Small intestine (tissue), 16 donors: ENCODE measurements around the gene INIP. TPM values are rescaled to one million over a fixed set of nuclear protein-coding genes. Genes with fewer than 3 reads are reported as not detected.

ENCODE experiments used
- DNase-seq, 2 donors: peaks; one replicate each; pipeline versions ENCODE4 v3.0.0 to v3.0.0-alpha.2; 2013
- FAIRE-seq: peaks from 2 replicates; lab custom pipeline; 2012; peaks lifted over from hg19 to GRCh38; lab: Jason Lieb, UNC
- H3K27ac ChIP-seq, 3 donors: one replicate each; pipeline ENCODE4 v1.5.1; 2013; ENCODE audit warnings: low read length in 2 of 3, mild to moderate bottlenecking in 2 of 3, control low read depth in 1 of 3, inconsistent platforms in 1 of 3, low read depth in 1 of 3, moderate library complexity in 1 of 3
- H3K27me3 ChIP-seq, 3 donors: one replicate each; pipeline ENCODE4 v1.6.1; 2013; ENCODE audit warnings: low read length in 3 of 3, inconsistent platforms in 1 of 3; ENCODE audit not compliant: control insufficient read depth in 3 of 3, insufficient read depth in 3 of 3
- H3K36me3 ChIP-seq, 3 donors: one replicate each; pipeline ENCODE4 v1.6.1; 2013; ENCODE audit warnings: low read length in 3 of 3, inconsistent platforms in 1 of 3, low read depth in 1 of 3, mild to moderate bottlenecking in 1 of 3, moderate library complexity in 1 of 3; ENCODE audit not compliant: control insufficient read depth in 3 of 3, insufficient read depth in 2 of 3
- H3K4me1 ChIP-seq, 3 donors: one replicate each; pipeline ENCODE4 v1.6.1; 2013; ENCODE audit warnings: low read length in 2 of 3, inconsistent platforms in 1 of 3, low read depth in 1 of 3, mild to moderate bottlenecking in 1 of 3, moderate library complexity in 1 of 3; ENCODE audit not compliant: control insufficient read depth in 3 of 3, insufficient read depth in 2 of 3
- H3K4me3 ChIP-seq, 3 donors: one replicate each; pipeline ENCODE4 v1.5.1; 2013; ENCODE audit warnings: low read length in 3 of 3, control low read depth in 1 of 3, inconsistent platforms in 1 of 3, low read depth in 1 of 3, mild to moderate bottlenecking in 1 of 3, moderate library complexity in 1 of 3
- H3K9me3 ChIP-seq, 2 donors: one replicate each; pipeline ENCODE4 v1.6.1; 2013; ENCODE audit warnings: low read depth in 1 of 2, low read length in 1 of 2; ENCODE audit not compliant: control insufficient read depth in 2 of 2, insufficient read depth in 1 of 2
- WGBS, 3 donors: extraction: QIAGEN DNeasy Blood & Tissue Kit; methylation state at CpG; one replicate each; pipeline ENCODE4 v1.1.7; 2013; 5-methylcytosine and 5-hydroxymethylcytosine counted together
- long read RNA-seq, 10 donors: transcript quantifications; one replicate each; lab custom pipeline, GENCODE V29; 2026
- polyA plus RNA-seq, 4 donors: library from polyadenylated mRNA; stranded (reverse) in 3 of 4; unstranded in 1 of 4; fragments of 200-250 nt in 3 of 4; fragments of 120-200 nt in 1 of 4; gene quantifications; one replicate each; pipeline versions ENCODE4 v1.2.1 to v1.2.3, GENCODE V29; 2013
- donor health status: healthy with polysubstance abuse.
- donor health status: control.
- donor health status: control.
- donor health status: Bipolar disorder and iron deficiency.
- donor health status: healthy.

INIP gene
- 10 to 100 TPM in 3 of 4 donors, 1 to 10 TPM in 1; 10.0 to 22.9 (median 18.2) TPM for polyA plus RNA-seq
- long read RNA-seq, donor 1, full-length matches to known transcripts, result 16 of 16 reads
- long read RNA-seq, donor 1, partial matches to known transcripts, result 0 of 16 reads
- long read RNA-seq, donor 1, other reads (novel, unspliced or antisense), result 0 of 16 reads
- long read RNA-seq, donor 2, full-length matches to known transcripts, result 4 of 4 reads
- long read RNA-seq, donor 2, partial matches to known transcripts, result 0 of 4 reads
- long read RNA-seq, donor 2, other reads (novel, unspliced or antisense), result 0 of 4 reads
- long read RNA-seq, donor 3, full-length matches to known transcripts, result 6 of 6 reads
- long read RNA-seq, donor 3, partial matches to known transcripts, result 0 of 6 reads
- long read RNA-seq, donor 3, other reads (novel, unspliced or antisense), result 0 of 6 reads
- long read RNA-seq, donor 4, result 0 reads
- long read RNA-seq, donor 5, full-length matches to known transcripts, result 1 of 1 reads
- long read RNA-seq, donor 5, partial matches to known transcripts, result 0 of 1 reads
- long read RNA-seq, donor 5, other reads (novel, unspliced or antisense), result 0 of 1 reads
- long read RNA-seq, donor 6, full-length matches to known transcripts, result 9 of 9 reads
- long read RNA-seq, donor 6, partial matches to known transcripts, result 0 of 9 reads
- long read RNA-seq, donor 6, other reads (novel, unspliced or antisense), result 0 of 9 reads
- long read RNA-seq, donor 7, result 0 reads
- long read RNA-seq, donor 8, result 0 reads
- long read RNA-seq, donor 9, full-length matches to known transcripts, result 3 of 3 reads
- long read RNA-seq, donor 9, partial matches to known transcripts, result 0 of 3 reads
- long read RNA-seq, donor 9, other reads (novel, unspliced or antisense), result 0 of 3 reads
- long read RNA-seq, donor 10, full-length matches to known transcripts, result 10 of 10 reads
- long read RNA-seq, donor 10, partial matches to known transcripts, result 0 of 10 reads
- long read RNA-seq, donor 10, other reads (novel, unspliced or antisense), result 0 of 10 reads

GRCh38 chr9:112717661-112718331 is at the start of gene INIP:
INIP (minus strand) TSS chr9:112718117; CDS start chr9:112716485, 1,632 bp downstream.
- Histone ChIP-seq H3K27me3 (no peaks in the 10 kb centered on the region), H3K4me1 (peaks cover 0 to 10% (median 4%) of the 10 kb centered on the region in 3 donors), H3K4me3 (peak within 1 kb of the TSS; percentile 45 to 91 (median 78)), H3K9me3 (peaks cover 0 to 1% of the 10 kb centered on the region in 2 donors), H3K27ac (peak within 1 kb of the TSS; percentile 84 to 94 (median 91)), H3K36me3 (peaks cover 0 to 5% (median 0%) of the 10 kb centered on the region in 3 donors)
- peak; percentile 98 to 99 for DNase-seq
- FAIRE-seq, result no peak
- 0 to 1% (median 0%) methylated on average over 46 to 51 of the region's 51 CpGs for WGBS, 3 donors

- no peak overlapping the region for H3K4me3 ChIP-seq
- 45 to 83% (median 82%) methylated on average over 1 of the region's 1 CpG for WGBS, 3 donors
- no peaks in the 10 kb centered on the region for H3K9me3 ChIP-seq
- peak overlapping the region in 1 of 3 donors; percentile 73 for H3K27ac ChIP-seq
- no peak for FAIRE-seq
- peaks cover 0 to 13% (median 0%) of the 10 kb centered on the region in 3 donors for H3K36me3 ChIP-seq
- no peaks in the 10 kb centered on the region for H3K27me3 ChIP-seq
- H3K4me1 ChIP-seq, result peaks cover 0 to 14% (median 2%) of the 10 kb centered on the region in 3 donors
- no peak for DNase-seq
Observed at GRCh38 chr9:112765281-112765680, 47.4 kb upstream of the INIP start.

GRCh38 chr9:112764837-112765236 is 46.9 kb upstream of the INIP start:
- Histone ChIP-seq H3K27me3 (no peaks in the 10 kb centered on the region), H3K9me3 (no peaks in the 10 kb centered on the region), H3K4me3 (no peak overlapping the region), H3K27ac (peak overlapping the region in 2 of 3 donors; percentile 55 to 73), H3K36me3 (peaks cover 0 to 12% (median 0%) of the 10 kb centered on the region in 3 donors), H3K4me1 (peaks cover 0 to 14% (median 2%) of the 10 kb centered on the region in 3 donors)
- DNase-seq (peak; percentile 88 to 96), FAIRE-seq (no peak)
- WGBS, 3 donors, result 14 to 57% (median 49%) methylated on average over 7 of the region's 7 CpGs

GRCh38 chr9:112764344-112764743 is 46.4 kb upstream of the INIP start:
- H3K27ac ChIP-seq, result peak overlapping the region; percentile 46 to 73 (median 55)
- 26 to 65% (median 55%) methylated on average over 5 of the region's 5 CpGs for WGBS, 3 donors
- H3K27me3 ChIP-seq, result no peaks in the 10 kb centered on the region
- peaks cover 0 to 12% (median 0%) of the 10 kb centered on the region in 3 donors for H3K36me3 ChIP-seq
- H3K9me3 ChIP-seq, result no peaks in the 10 kb centered on the region
- DNase-seq (peak in 1 of 2 donors; percentile 47), FAIRE-seq (no peak)
- H3K4me3 ChIP-seq, result no peak overlapping the region
- H3K4me1 ChIP-seq, result peaks cover 0 to 14% (median 2%) of the 10 kb centered on the region in 3 donors

- Histone ChIP-seq H3K4me3 (no peak overlapping the region), H3K27ac (no peak overlapping the region), H3K9me3 (no peaks in the 10 kb centered on the region), H3K27me3 (no peaks in the 10 kb centered on the region), H3K36me3 (peaks cover 0 to 20% (median 0%) of the 10 kb centered on the region in 3 donors), H3K4me1 (peaks cover 0 to 14% (median 2%) of the 10 kb centered on the region in 3 donors)
- DNase-seq, result no peak
- FAIRE-seq, result no peak
- 92 to 95% (median 93%) methylated on average over 13 of the region's 13 CpGs for WGBS, 3 donors
Observed at GRCh38 chr9:112762726-112763518, 45.0 kb upstream of the INIP start.

GRCh38 chr9:112761912-112762655 is 44.2 kb upstream of the INIP start:
- DNase-seq (no peak), FAIRE-seq (no peak)
- Histone ChIP-seq H3K27ac (no peak overlapping the region), H3K9me3 (no peaks in the 10 kb centered on the region), H3K4me3 (no peak overlapping the region), H3K4me1 (peaks cover 0 to 14% (median 2%) of the 10 kb centered on the region in 3 donors), H3K36me3 (peaks cover 0 to 20% (median 0%) of the 10 kb centered on the region in 3 donors), H3K27me3 (no peaks in the 10 kb centered on the region)
- 87 to 92% (median 91%) methylated on average over 12 of the region's 12 CpGs for WGBS, 3 donors

GRCh38 chr9:112760821-112761220 is 42.9 kb upstream of the INIP start:
- WGBS, 3 donors, result 75 to 81% (median 79%) methylated on average over 8 of the region's 8 CpGs
- no peaks in the 10 kb centered on the region for H3K9me3 ChIP-seq
- no peak overlapping the region for H3K4me3 ChIP-seq
- DNase-seq (no peak), FAIRE-seq (no peak)
- peaks cover 0 to 19% (median 4%) of the 10 kb centered on the region in 3 donors for H3K4me1 ChIP-seq
- no peak overlapping the region for H3K27ac ChIP-seq
- H3K36me3 ChIP-seq, result peaks cover 0 to 20% (median 0%) of the 10 kb centered on the region in 3 donors
- H3K27me3 ChIP-seq, result no peaks in the 10 kb centered on the region
